Tibial nerve (tissue), 4 donors: ENCODE measurements around the gene UPK3A. TPM values are rescaled to one million over a fixed set of nuclear protein-coding genes. Genes with fewer than 3 reads are reported as not detected.

Experiments used
- DNase-seq, 2 donors: peaks; one replicate each; pipeline ENCODE4 v3.0.0-alpha.2; 2019; ENCODE audit warnings: low spot score in 2 of 2
- H3K27ac ChIP-seq, 4 donors: fragments of 200-600 bp; sonication (generic) in 3 of 4; one replicate each; pipeline ENCODE4 v1.5.1; 2017 to 2019; ENCODE audit warnings: mild to moderate bottlenecking in 1 of 4
- H3K27me3 ChIP-seq, 2 donors: fragments of 200-600 bp; sonication (generic) in 1 of 2; one replicate each; pipeline versions ENCODE4 v1.5.1 to v1.6.0; 2017 to 2019
- H3K36me3 ChIP-seq, 3 donors: fragments of 200-600 bp; sonication (generic); one replicate each; pipeline ENCODE4 v1.5.1; 2018 to 2019
- H3K4me1 ChIP-seq, 4 donors: fragments of 200-600 bp; sonication (generic) in 3 of 4; one replicate each; pipeline ENCODE4 v1.5.1; 2017 to 2019
- H3K4me3 ChIP-seq, 4 donors: fragments of 200-600 bp; sonication (generic) in 3 of 4; one replicate each; pipeline ENCODE4 v1.5.1; 2017 to 2019; ENCODE audit warnings: mild to moderate bottlenecking in 1 of 4, moderate library complexity in 1 of 4
- H3K9me3 ChIP-seq, 4 donors: fragments of 200-600 bp; sonication (generic) in 3 of 4; one replicate each; pipeline ENCODE4 v1.5.1; 2017 to 2019
- CTCF ChIP-seq, 5 experiments: fragments of 200-600 bp in 3 of 5; fragments of 450-650 bp in 2 of 5; sonication (generic) in 3 of 5; IDR thresholded peaks; one replicate each; pipeline ENCODE4 v1.5.1; 2016 to 2019; ENCODE audit warnings: antibody characterized with exemption in 5 of 5, mild to moderate bottlenecking in 3 of 5, moderate library complexity in 2 of 5
- EP300 ChIP-seq, 2 donors: sonication (generic); formaldehyde crosslinking; IDR thresholded peaks; one replicate each; pipeline ENCODE4 v1.6.1; 2017; ENCODE audit warnings: antibody characterized with exemption in 2 of 2, mild to moderate bottlenecking in 1 of 2
- POLR2A ChIP-seq, 2 donors: fragments of 450-650 bp; IDR thresholded peaks; one replicate each; pipeline ENCODE4 v1.6.1; 2017; ENCODE audit warnings: antibody characterized with exemption in 2 of 2, mild to moderate bottlenecking in 2 of 2, moderate library complexity in 2 of 2
- WGBS, 2 donors: methylation state at CpG; one replicate each; pipeline ENCODE4 v1.1.5; 2018; 5-methylcytosine and 5-hydroxymethylcytosine counted together
- total RNA-seq, 4 donors: library from RNA; depleted of rRNA; stranded (reverse); fragments of >200 nt; gene quantifications; one replicate each; pipeline ENCODE4 v1.1.0, GENCODE V29; 2016

Gene UPK3A
- total RNA-seq, 4 donors from 2014 or later: not detected

- no peaks in the 10 kb centered on the region for H3K27me3 ChIP-seq
- H3K4me3 ChIP-seq: no peak overlapping the region
- H3K9me3 ChIP-seq: no peaks in the 10 kb centered on the region
- H3K4me1 ChIP-seq: peaks cover 0 to 36% (median 22%) of the 10 kb centered on the region in 4 donors
- DNase-seq: peak; percentile 61 to 71
- peak overlapping the region in 3 of 4 donors; percentile 40 to 64 (median 64) for H3K27ac ChIP-seq
- no peaks in the 10 kb centered on the region for H3K36me3 ChIP-seq
- 17 to 21% methylated on average over 12 to 17 of the region's 17 CpGs for WGBS, 2 donors
- peak; percentile 49 to 84 (median 65) for TF ChIP-seq CTCF (IDR thresholded peaks at IDR 0.05)
- peak in 1 of 2 donors; percentile 45 for TF ChIP-seq EP300 (IDR thresholded peaks at IDR 0.05)
- no peak for TF ChIP-seq POLR2A (IDR thresholded peaks at IDR 0.05)
Observed at GRCh38 chr22:45263463-45264269, 21.1 kb upstream of the UPK3A start.

GRCh38 chr22:45265535-45265934 is 19.2 kb upstream of the UPK3A start:
- H3K27ac ChIP-seq: no peak overlapping the region
- H3K9me3 ChIP-seq: no peaks in the 10 kb centered on the region
- no peaks in the 10 kb centered on the region for H3K27me3 ChIP-seq
- DNase-seq: no peak
- H3K4me1 ChIP-seq: peaks cover 0 to 52% (median 27%) of the 10 kb centered on the region in 4 donors
- 65 to 74% methylated on average over 7 of the region's 7 CpGs for WGBS, 2 donors
- H3K36me3 ChIP-seq: no peaks in the 10 kb centered on the region
- H3K4me3 ChIP-seq: no peak overlapping the region
- no peak for TF ChIP-seq POLR2A (IDR thresholded peaks at IDR 0.05)
- TF ChIP-seq CTCF (IDR thresholded peaks at IDR 0.05): no peak
- no peak for TF ChIP-seq EP300 (IDR thresholded peaks at IDR 0.05)

DNA sequence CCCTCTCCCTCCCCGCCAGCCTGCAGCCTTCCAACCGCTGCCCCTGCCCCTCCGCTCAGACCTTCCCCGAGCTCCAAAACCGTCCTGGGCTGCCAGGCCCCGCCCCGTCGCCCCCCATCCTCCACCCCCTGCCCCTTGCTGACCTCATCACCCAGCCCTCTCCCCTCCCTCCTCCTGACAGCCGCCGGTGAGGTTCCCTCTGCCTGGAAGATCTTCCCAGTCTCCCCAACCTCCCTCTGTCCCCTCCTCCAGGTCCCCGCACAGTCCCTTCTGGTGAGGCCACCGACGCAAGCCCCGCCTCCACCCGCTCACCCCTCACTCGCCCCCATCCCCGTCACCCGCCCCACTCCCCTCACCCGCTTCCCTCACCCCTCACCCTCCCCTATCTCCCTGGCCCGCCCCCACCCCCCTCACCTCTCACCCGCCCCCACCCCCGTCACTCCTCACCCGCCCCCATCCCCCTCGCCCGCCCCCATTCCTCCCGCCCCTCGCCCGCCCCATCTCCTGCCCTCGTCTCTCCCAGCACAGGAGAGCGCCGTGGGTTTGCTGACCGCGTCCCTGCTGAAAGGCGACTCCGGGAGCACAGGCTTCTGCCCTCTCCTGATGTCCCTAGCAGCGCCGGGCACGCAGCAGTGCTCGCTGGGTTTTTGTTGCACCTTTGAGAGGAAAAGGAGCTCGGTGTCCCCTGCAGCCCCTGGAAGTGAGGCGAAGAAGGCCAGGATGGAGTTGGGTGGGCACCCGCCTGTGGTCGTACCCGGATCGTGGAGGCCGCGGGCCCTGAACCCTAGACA is 16.4 kb upstream of the UPK3A start:
- no peaks in the 10 kb centered on the region for H3K36me3 ChIP-seq
- no peak for TF ChIP-seq CTCF (IDR thresholded peaks at IDR 0.05)
- no peak for TF ChIP-seq EP300 (IDR thresholded peaks at IDR 0.05)
- no peak for TF ChIP-seq POLR2A (IDR thresholded peaks at IDR 0.05)
- no peaks in the 10 kb centered on the region for H3K27me3 ChIP-seq
- H3K4me1 ChIP-seq: peaks cover 0 to 59% (median 23%) of the 10 kb centered on the region in 4 donors
- no peaks in the 10 kb centered on the region for H3K9me3 ChIP-seq
- no peak for DNase-seq
- WGBS, 2 donors: 2 to 3% methylated on average over 27 to 35 of the region's 47 CpGs
- H3K27ac ChIP-seq: peak overlapping the region in 1 of 4 donors; percentile 65
- peak overlapping the region; percentile 32 to 68 (median 42) for H3K4me3 ChIP-seq

DNA sequence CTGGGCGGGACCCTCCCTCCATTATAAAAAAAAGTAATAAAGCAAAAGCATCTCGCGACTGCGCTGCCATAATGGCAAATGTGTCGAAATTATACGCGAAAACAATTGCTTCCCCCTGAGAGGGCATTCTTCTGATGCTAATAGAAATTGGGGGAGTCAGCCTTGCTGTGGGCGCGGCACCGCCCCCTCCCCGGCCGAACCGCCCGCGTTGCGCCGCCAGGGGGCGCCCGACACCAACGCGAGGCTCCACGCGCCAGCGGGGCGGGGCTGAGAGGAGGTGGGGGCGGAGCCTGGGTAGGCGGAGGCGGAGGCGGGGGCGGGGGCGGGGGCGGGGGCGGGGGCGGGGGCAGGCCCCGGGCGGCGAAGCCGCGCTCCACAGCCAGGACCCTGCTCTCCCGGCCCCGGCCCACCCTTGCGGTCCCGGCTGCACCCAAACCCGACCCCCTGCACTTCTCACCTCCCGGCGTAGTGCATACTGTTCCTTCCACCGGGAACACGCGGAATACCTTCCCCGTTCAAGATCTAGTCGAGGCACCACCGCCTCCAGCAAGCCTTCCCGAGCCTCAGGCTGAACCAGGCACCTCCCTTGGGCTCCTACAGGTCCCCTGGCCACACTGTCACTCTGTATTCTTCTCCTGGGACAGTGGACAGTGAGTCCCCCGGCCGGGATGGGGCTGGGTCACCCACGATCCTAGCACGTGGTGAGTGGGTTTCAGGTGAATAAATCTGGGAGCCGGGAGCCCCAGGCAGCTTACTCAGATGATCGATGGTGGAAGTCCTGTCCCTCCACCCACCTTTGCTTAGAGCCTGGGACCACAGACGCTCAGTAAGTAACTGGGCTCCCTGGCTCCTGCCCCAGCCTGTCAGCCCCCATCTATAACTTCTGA is 15.5 kb upstream of the UPK3A start:
- peak overlapping the region; percentile 34 to 68 (median 42) for H3K4me3 ChIP-seq
- H3K36me3 ChIP-seq: no peaks in the 10 kb centered on the region
- TF ChIP-seq EP300 (IDR thresholded peaks at IDR 0.05): no peak
- peak; percentile 88 to 99 (median 95) for TF ChIP-seq CTCF (IDR thresholded peaks at IDR 0.05)
- no peak for TF ChIP-seq POLR2A (IDR thresholded peaks at IDR 0.05)
- peak; percentile 67 to 86 for DNase-seq
- H3K27ac ChIP-seq: peak overlapping the region in 2 of 4 donors; percentile 64 to 65
- H3K27me3 ChIP-seq: no peaks in the 10 kb centered on the region
- WGBS, 2 donors: 4 to 6% methylated on average over 24 to 43 of the region's 60 CpGs
- no peaks in the 10 kb centered on the region for H3K9me3 ChIP-seq
- peaks cover 0 to 50% (median 19%) of the 10 kb centered on the region in 4 donors for H3K4me1 ChIP-seq
